H9 (cell line): ENCODE measurements around the gene FAT3. TPM values are rescaled to one million over a fixed set of nuclear protein-coding genes. Genes with fewer than 3 reads are reported as not detected.

Source experiments
- DNase-seq: peaks from one replicate; pipeline ENCODE4 v3.0.0-alpha.2; 2017
- H2AFZ ChIP-seq: one replicate; pipeline ENCODE4 v1.6.1; 2013; ENCODE audit warnings: mild to moderate bottlenecking, low read length, control low read depth, moderate library complexity
- H2AK5ac ChIP-seq: 2 replicates; pipeline ENCODE4 v1.6.1; 2013; ENCODE audit warnings: low read length, control low read depth, mixed read lengths; ENCODE audit not compliant: insufficient read length
- H2BK120ac ChIP-seq: one replicate; pipeline ENCODE4 v1.6.1; 2013; ENCODE audit warnings: low read depth, mild to moderate bottlenecking, low read length, control low read depth, inconsistent platforms; ENCODE audit not compliant: poor library complexity, severe bottlenecking
- H2BK12ac ChIP-seq: 2 replicates; pipeline ENCODE4 v1.6.1; 2013; ENCODE audit warnings: low read length, control low read depth, mixed read lengths, low read depth; ENCODE audit not compliant: insufficient read length
- H2BK15ac ChIP-seq: 2 replicates; pipeline ENCODE4 v1.6.1; 2013; ENCODE audit warnings: low read depth, low read length, control low read depth
- H2BK20ac ChIP-seq: one replicate; pipeline ENCODE4 v1.6.1; 2013; ENCODE audit warnings: low read depth, mild to moderate bottlenecking, low read length, control low read depth, inconsistent platforms; ENCODE audit not compliant: poor library complexity, severe bottlenecking
- H2BK5ac ChIP-seq: 2 replicates; pipeline ENCODE4 v1.6.1; 2013; ENCODE audit warnings: low read length, control low read depth, mixed read lengths; ENCODE audit not compliant: insufficient read length
- H3K14ac ChIP-seq: 2 replicates; pipeline ENCODE4 v1.6.1; 2013; ENCODE audit warnings: low read length, control low read depth; ENCODE audit not compliant: insufficient read depth
- H3K18ac ChIP-seq: 2 replicates; pipeline ENCODE4 v1.6.1; 2013; ENCODE audit warnings: low read depth, mild to moderate bottlenecking, mixed read lengths, low read length, control low read depth; ENCODE audit not compliant: insufficient read length
- H3K23ac ChIP-seq: 2 replicates; pipeline ENCODE4 v1.6.1; 2013; ENCODE audit warnings: low read length, control low read depth, mixed read lengths, low read depth; ENCODE audit not compliant: insufficient read length
- H3K23me2 ChIP-seq: 2 replicates; pipeline ENCODE4 v1.6.1; 2013; ENCODE audit warnings: low read depth, mild to moderate bottlenecking, mixed read lengths, low read length, control low read depth; ENCODE audit not compliant: insufficient read length, poor library complexity, severe bottlenecking
- H3K27ac ChIP-seq: 2 replicates; pipeline ENCODE4 v1.5.1; 2013; ENCODE audit warnings: low read length, control low read depth, mixed read lengths, low read depth; ENCODE audit not compliant: insufficient read length
- H3K27me3 ChIP-seq: 2 replicates; pipeline ENCODE4 v1.6.1; 2013; ENCODE audit warnings: low read length, control low read depth, inconsistent platforms; ENCODE audit not compliant: insufficient read depth
- H3K4ac ChIP-seq: 2 replicates; pipeline ENCODE4 v1.6.1; 2013; ENCODE audit warnings: low read depth, mild to moderate bottlenecking, control low read depth, inconsistent platforms, low read length, moderate library complexity
- H3K4me1 ChIP-seq: 2 replicates; pipeline ENCODE4 v1.6.1; 2013; ENCODE audit warnings: low read length, control low read depth, inconsistent platforms; ENCODE audit not compliant: insufficient read depth
- H3K4me2 ChIP-seq: 2 replicates; pipeline ENCODE4 v1.6.1; 2013; ENCODE audit warnings: low read length, control low read depth, mixed read lengths; ENCODE audit not compliant: insufficient read length, insufficient read depth
- H3K56ac ChIP-seq: 2 replicates; pipeline ENCODE4 v1.6.1; 2013; ENCODE audit warnings: low read depth, mild to moderate bottlenecking, mixed read lengths, low read length, control low read depth; ENCODE audit not compliant: insufficient read length
- H3K79me1 ChIP-seq: 2 replicates; pipeline ENCODE4 v1.6.1; 2013; ENCODE audit warnings: low read depth, mild to moderate bottlenecking, moderate library complexity, low read length, control low read depth, inconsistent platforms; ENCODE audit not compliant: insufficient read depth, poor library complexity, severe bottlenecking
- H3K79me2 ChIP-seq: 2 replicates; pipeline ENCODE4 v1.6.1; 2013; ENCODE audit warnings: low read length, control low read depth, inconsistent platforms; ENCODE audit not compliant: insufficient read depth
- H3K9ac ChIP-seq: 2 replicates; pipeline ENCODE4 v1.6.1; 2013; ENCODE audit warnings: low read length, control low read depth, mixed read lengths; ENCODE audit not compliant: insufficient read length; ENCODE audit errors: extremely low read depth
- H3K9me3 ChIP-seq: one replicate; pipeline ENCODE4 v1.6.1; 2013; ENCODE audit warnings: low read depth, low read length, inconsistent platforms; ENCODE audit not compliant: control insufficient read depth
- H3T11ph ChIP-seq: one replicate; pipeline ENCODE4 v1.6.1; 2013; ENCODE audit warnings: mild to moderate bottlenecking, low read length, control low read depth, inconsistent platforms
- H4K20me1 ChIP-seq: one replicate; pipeline ENCODE4 v1.6.1; 2013; ENCODE audit not compliant: control insufficient read depth, insufficient read length, insufficient read depth
- H4K5ac ChIP-seq: 2 replicates; pipeline ENCODE4 v1.6.1; 2013; ENCODE audit warnings: low read depth, mild to moderate bottlenecking, mixed read lengths, low read length, control low read depth; ENCODE audit not compliant: insufficient read length
- H4K8ac ChIP-seq: replicated peaks from 2 replicates; pipeline ENCODE4 v1.6.1; 2013; ENCODE audit warnings: low read length, control low read depth, mixed read lengths, low read depth; ENCODE audit not compliant: insufficient read length
- H4K91ac ChIP-seq: 2 replicates; pipeline ENCODE4 v1.6.1; 2013; ENCODE audit warnings: low read depth, mild to moderate bottlenecking, moderate library complexity, mixed read lengths, low read length, control low read depth; ENCODE audit not compliant: insufficient read length
- H3K27ac Mint-ChIP-seq, 3 experiments: 2 replicates in 2 of 3; 3 replicates in 1 of 3; pipeline ENCODE4 v1.8.0; 2020 to 2021; ENCODE audit warnings: mixed read lengths in 3 of 3, mild to moderate bottlenecking in 1 of 3, moderate library complexity in 1 of 3
- H3K27me3 Mint-ChIP-seq: 2 replicates; pipeline ENCODE4 v1.8.0; 2021; ENCODE audit warnings: low read depth, mild to moderate bottlenecking, moderate library complexity, mixed read lengths
- H3K36me3 Mint-ChIP-seq, 3 experiments: 2 replicates in 2 of 3; 3 replicates in 1 of 3; pipeline ENCODE4 v1.8.0; 2020 to 2021; ENCODE audit warnings: low read depth in 3 of 3, mixed read lengths in 3 of 3; ENCODE audit not compliant: insufficient read depth in 1 of 3
- H3K4me1 Mint-ChIP-seq, 2 experiments: 2 replicates each; pipeline ENCODE4 v1.8.0; 2020; ENCODE audit warnings: mixed read lengths in 2 of 2
- H3K4me3 Mint-ChIP-seq, 2 experiments: 2 replicates in 1 of 2; 3 replicates in 1 of 2; pipeline ENCODE4 v1.8.0; 2020 to 2021; ENCODE audit warnings: mild to moderate bottlenecking in 2 of 2, mixed read lengths in 2 of 2, moderate library complexity in 1 of 2
- H3K9me3 Mint-ChIP-seq, 2 experiments: 2 replicates in 1 of 2; 3 replicates in 1 of 2; pipeline ENCODE4 v1.8.0; 2020; ENCODE audit warnings: mild to moderate bottlenecking in 2 of 2, mixed read lengths in 2 of 2, moderate library complexity in 1 of 2
- WGBS: extraction: QIAGEN DNeasy Blood & Tissue Kit; methylation state at CpG from one replicate; pipeline ENCODE4 v1.1.7; 2013; ENCODE audit warnings: missing lambda C conversion rate, low lambda C conversion rate, mixed read lengths; ENCODE audit not compliant: insufficient read length; ENCODE audit errors: extremely low coverage; 5-methylcytosine and 5-hydroxymethylcytosine counted together
- total RNA-seq: library from RNA; stranded (reverse); gene quantifications from 2 replicates; pipeline ENCODE4 v1.2.1, GENCODE V29; 2021
- TF ChIP-seq, protein P1 (sequence below): fragments of 200-600 bp; sonication (generic); conservative IDR thresholded peaks from 3 replicates; pipeline ENCODE4 v1.8.0; 2021; ENCODE audit warnings: antibody characterized with exemption, mild to moderate bottlenecking

The FAT3 gene
- total RNA-seq, 1 experiment from 2014 or later: 19.1 TPM

DNA sequence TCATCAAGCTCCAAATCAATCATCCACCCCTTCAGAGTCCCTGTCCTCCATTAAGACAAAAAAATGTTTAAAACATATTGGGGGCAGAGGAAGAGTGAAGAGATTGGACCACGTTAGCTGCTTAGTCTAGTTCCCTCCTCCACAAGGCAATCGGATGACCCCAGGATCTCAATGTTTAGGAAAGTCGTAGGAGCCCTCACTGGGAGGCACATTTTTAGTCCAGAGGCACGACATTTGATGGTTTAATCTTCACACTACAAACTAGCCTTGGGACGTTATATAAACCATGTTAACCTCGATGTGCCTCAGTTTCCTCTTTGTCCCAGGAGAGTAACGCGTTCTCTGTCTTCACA lies 588 bp upstream of the FAT3 start:
- peaks cover 17% of the 10 kb centered on the region for H3K79me2 ChIP-seq
- H2BK120ac ChIP-seq: no peak overlapping the region
- no peak overlapping the region for H4K8ac ChIP-seq
- H3K27me3 Mint-ChIP-seq: peaks cover 64% of the 10 kb centered on the region
- H3K4me1 Mint-ChIP-seq: peaks cover 50 to 56% of the 10 kb centered on the region in 2 experiments
- H3K27ac Mint-ChIP-seq: peak overlapping the region in 1 of 3 experiments; percentile 33; a peak in 1 of 7 replicates
- H3K27me3 ChIP-seq: no peaks in the 10 kb centered on the region
- no peak overlapping the region for H3K4ac ChIP-seq
- H3K9me3 ChIP-seq: no peaks in the 10 kb centered on the region
- H3K79me1 ChIP-seq: no peaks in the 10 kb centered on the region
- H3K9me3 Mint-ChIP-seq: peaks cover 12 to 15% of the 10 kb centered on the region in 2 experiments
- peaks cover 16% of the 10 kb centered on the region for H3K4me1 ChIP-seq
- TF ChIP-seq, protein P1, sequence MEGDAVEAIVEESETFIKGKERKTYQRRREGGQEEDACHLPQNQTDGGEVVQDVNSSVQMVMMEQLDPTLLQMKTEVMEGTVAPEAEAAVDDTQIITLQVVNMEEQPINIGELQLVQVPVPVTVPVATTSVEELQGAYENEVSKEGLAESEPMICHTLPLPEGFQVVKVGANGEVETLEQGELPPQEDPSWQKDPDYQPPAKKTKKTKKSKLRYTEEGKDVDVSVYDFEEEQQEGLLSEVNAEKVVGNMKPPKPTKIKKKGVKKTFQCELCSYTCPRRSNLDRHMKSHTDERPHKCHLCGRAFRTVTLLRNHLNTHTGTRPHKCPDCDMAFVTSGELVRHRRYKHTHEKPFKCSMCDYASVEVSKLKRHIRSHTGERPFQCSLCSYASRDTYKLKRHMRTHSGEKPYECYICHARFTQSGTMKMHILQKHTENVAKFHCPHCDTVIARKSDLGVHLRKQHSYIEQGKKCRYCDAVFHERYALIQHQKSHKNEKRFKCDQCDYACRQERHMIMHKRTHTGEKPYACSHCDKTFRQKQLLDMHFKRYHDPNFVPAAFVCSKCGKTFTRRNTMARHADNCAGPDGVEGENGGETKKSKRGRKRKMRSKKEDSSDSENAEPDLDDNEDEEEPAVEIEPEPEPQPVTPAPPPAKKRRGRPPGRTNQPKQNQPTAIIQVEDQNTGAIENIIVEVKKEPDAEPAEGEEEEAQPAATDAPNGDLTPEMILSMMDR: no peak
- H2BK5ac ChIP-seq: no peak overlapping the region
- H2BK12ac ChIP-seq: no peak overlapping the region
- H3T11ph ChIP-seq: no peak overlapping the region
- H3K18ac ChIP-seq: no peak overlapping the region
- no peak overlapping the region for H2BK20ac ChIP-seq
- no peak overlapping the region for H3K14ac ChIP-seq
- H3K27ac ChIP-seq: no peak overlapping the region
- H3K4me2 ChIP-seq: peak overlapping the region; percentile 96
- no peak for DNase-seq
- H2BK15ac ChIP-seq: no peak overlapping the region
- no CpG with 5 or more reads among the region's 8 CpGs for WGBS
- no peak overlapping the region for H4K91ac ChIP-seq
- no peak overlapping the region for H2AK5ac ChIP-seq
- peak overlapping the region; percentile 75 to 93 for H3K4me3 Mint-ChIP-seq
- H3K36me3 Mint-ChIP-seq: peaks cover 5 to 14% (median 8%) of the 10 kb centered on the region in 3 experiments
- H3K56ac ChIP-seq: no peak overlapping the region
- no peak overlapping the region for H4K5ac ChIP-seq
- H3K23me2 ChIP-seq: peaks cover 36% of the 10 kb centered on the region
- no peaks in the 10 kb centered on the region for H4K20me1 ChIP-seq
- peak overlapping the region; percentile 2 for H3K9ac ChIP-seq
- no peak overlapping the region for H2AFZ ChIP-seq
- H3K23ac ChIP-seq: no peak overlapping the region
